HFFc6 (cell line): ENCODE results near the gene GPR160. TPM values are rescaled to one million over a fixed set of nuclear protein-coding genes. Genes with fewer than 3 reads are reported as not detected.

Experiments used
- DNase-seq: peaks from one replicate; pipeline ENCODE4 v3.0.0-alpha.2; 2018
- H3K27ac Mint-ChIP-seq: 2 replicates; pipeline ENCODE4 v1.8.0; 2020; ENCODE audit warnings: mild to moderate bottlenecking, mixed read lengths
- H3K27me3 Mint-ChIP-seq: 2 replicates; pipeline ENCODE4 v1.8.0; 2021; ENCODE audit warnings: mild to moderate bottlenecking, moderate library complexity, mixed read lengths; ENCODE audit not compliant: insufficient read depth
- H3K36me3 Mint-ChIP-seq: 2 replicates; pipeline ENCODE4 v1.8.0; 2021; ENCODE audit warnings: low read depth, mixed read lengths
- H3K4me1 Mint-ChIP-seq: 2 replicates; pipeline ENCODE4 v1.8.0; 2020; ENCODE audit warnings: low read depth, mixed read lengths
- H3K4me3 Mint-ChIP-seq: 2 replicates; pipeline ENCODE4 v1.8.0; 2020; ENCODE audit warnings: mild to moderate bottlenecking, moderate library complexity, mixed read lengths
- H3K9me3 Mint-ChIP-seq: 2 replicates; pipeline ENCODE4 v1.8.0; 2020; ENCODE audit warnings: mild to moderate bottlenecking, mixed read lengths
- total RNA-seq, 6 experiments: library from RNA; stranded (reverse); fragmentation: NEBNext Ultra II Directional; extraction: Animal tissue kit (Norgen Biotek cat#: 25700); gene quantifications; 2 replicates in 1 of 6; 3 replicates in 5 of 6; pipeline ENCODE4 v1.2.3, GENCODE V29; 2021
- TF ChIP-seq, protein P1 (sequence below): fragments of 200-600 bp; sonication (generic); IDR thresholded peaks from 2 replicates; pipeline ENCODE4 v1.5.0; 2021; ENCODE audit warnings: antibody characterized with exemption, mild to moderate bottlenecking

GPR160 gene
- total RNA-seq, 6 experiments from 2014 or later, result 0.10 to 0.23 (median 0.19) TPM; not detected in 3

DNA sequence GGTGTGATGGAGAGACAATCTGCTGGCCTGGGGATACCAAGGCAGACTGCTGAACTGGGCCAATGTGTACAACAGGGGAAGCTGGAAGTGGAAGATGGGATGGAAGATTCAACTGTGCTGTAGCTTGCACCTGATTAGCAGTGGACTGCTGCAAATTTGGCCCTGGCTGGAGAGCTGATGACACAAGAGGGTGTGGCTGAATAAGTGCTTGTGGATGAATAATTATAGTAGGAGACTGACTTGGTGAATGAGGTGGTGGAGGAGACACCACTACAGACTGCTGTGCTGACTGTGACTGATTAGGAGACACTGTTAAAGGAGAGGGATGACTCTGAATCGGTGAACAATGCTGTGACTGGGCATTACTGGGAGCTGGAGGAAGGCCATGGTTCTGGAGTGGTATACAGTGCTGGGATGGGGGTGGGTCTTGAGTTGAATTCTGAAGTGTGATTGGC, 91.2 kb downstream of the GPR160 start:
- TF ChIP-seq, protein P1, sequence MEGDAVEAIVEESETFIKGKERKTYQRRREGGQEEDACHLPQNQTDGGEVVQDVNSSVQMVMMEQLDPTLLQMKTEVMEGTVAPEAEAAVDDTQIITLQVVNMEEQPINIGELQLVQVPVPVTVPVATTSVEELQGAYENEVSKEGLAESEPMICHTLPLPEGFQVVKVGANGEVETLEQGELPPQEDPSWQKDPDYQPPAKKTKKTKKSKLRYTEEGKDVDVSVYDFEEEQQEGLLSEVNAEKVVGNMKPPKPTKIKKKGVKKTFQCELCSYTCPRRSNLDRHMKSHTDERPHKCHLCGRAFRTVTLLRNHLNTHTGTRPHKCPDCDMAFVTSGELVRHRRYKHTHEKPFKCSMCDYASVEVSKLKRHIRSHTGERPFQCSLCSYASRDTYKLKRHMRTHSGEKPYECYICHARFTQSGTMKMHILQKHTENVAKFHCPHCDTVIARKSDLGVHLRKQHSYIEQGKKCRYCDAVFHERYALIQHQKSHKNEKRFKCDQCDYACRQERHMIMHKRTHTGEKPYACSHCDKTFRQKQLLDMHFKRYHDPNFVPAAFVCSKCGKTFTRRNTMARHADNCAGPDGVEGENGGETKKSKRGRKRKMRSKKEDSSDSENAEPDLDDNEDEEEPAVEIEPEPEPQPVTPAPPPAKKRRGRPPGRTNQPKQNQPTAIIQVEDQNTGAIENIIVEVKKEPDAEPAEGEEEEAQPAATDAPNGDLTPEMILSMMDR, result no peak
- Mint-ChIP-seq H3K4me3 (peak overlapping the region; percentile 1; the same call in 1 of the 2 replicates), H3K9me3 (no peaks in the 10 kb centered on the region), H3K27me3 (no peaks in the 10 kb centered on the region), H3K36me3 (peaks cover 33% of the 10 kb centered on the region), H3K4me1 (peaks cover 17% of the 10 kb centered on the region), H3K27ac (peak overlapping the region; percentile 70)
- peak; percentile 30 for DNase-seq

DNA sequence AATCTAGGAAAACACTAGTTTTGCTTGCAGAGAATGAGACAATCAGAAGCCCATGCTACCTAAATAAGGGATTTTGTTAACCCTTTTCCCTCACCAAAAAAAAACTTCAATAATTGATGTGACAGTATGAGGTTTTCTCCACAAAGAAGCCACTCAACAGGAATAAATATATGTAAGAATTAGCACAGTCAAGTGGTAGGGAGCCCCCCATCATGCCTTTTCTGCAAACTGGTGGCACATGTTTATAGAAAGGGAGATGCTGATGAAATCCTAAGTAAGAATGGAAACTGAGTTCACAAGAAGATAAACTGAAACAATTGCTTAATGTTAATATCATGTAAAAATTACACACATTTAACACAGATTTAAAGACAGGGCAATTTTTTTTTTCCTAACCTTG, 92.7 kb downstream of the GPR160 start:
- peaks cover 17% of the 10 kb centered on the region for H3K4me1 Mint-ChIP-seq
- H3K9me3 Mint-ChIP-seq, result no peaks in the 10 kb centered on the region
- H3K36me3 Mint-ChIP-seq, result peaks cover 45% of the 10 kb centered on the region
- no peak overlapping the region for H3K27ac Mint-ChIP-seq
- H3K27me3 Mint-ChIP-seq, result no peaks in the 10 kb centered on the region
- H3K4me3 Mint-ChIP-seq, result no peak overlapping the region
- TF ChIP-seq, protein P1, result no peak
- DNase-seq, result no peak

DNA sequence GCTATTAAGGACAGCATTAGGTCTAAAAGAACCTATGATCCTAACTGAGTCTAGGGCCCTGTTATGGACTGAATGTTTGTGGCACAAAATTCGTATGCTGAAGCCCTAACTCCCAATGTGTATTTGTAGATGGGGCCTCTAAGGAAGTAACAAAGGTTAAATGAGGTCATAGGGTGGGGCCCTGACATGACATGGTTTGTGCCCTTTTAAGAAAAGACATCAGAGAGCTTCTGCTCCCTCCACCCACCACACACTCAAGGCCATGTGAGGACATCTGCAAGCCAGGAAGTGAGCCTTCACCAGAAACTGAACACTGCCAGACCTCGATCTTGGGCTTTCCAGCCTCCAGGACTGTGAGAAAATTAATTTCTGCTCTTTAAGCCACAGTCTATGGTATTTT, 94.5 kb downstream of the GPR160 start:
- H3K9me3 Mint-ChIP-seq, result no peaks in the 10 kb centered on the region
- H3K4me1 Mint-ChIP-seq, result peaks cover 17% of the 10 kb centered on the region
- H3K36me3 Mint-ChIP-seq, result peaks cover 54% of the 10 kb centered on the region
- H3K4me3 Mint-ChIP-seq, result no peak overlapping the region
- TF ChIP-seq, protein P1, result no peak
- DNase-seq, result no peak
- no peaks in the 10 kb centered on the region; the same call in 1 of the 2 replicates for H3K27me3 Mint-ChIP-seq
- H3K27ac Mint-ChIP-seq, result no peak overlapping the region

Other genes starting within 250 kb of the GPR160 start
- not detected for gene LRRIQ4, start 225.1 kb upstream of the GPR160 start, total RNA-seq
- gene LRRC34, start 225.1 kb upstream of the GPR160 start, total RNA-seq, result 1 to 10 TPM in 3 of 6 experiments, under 1 TPM in 3; 0.59 to 1.5 (median 0.94) TPM
- gene LRRC31, start 168.1 kb upstream of the GPR160 start, total RNA-seq, result not detected
- gene SAMD7, start 126.4 kb upstream of the GPR160 start, total RNA-seq, result not detected
- gene SEC62, start 71.2 kb upstream of the GPR160 start, total RNA-seq, result 100 to 1,000 TPM; 124 to 153 (median 133) TPM
- 10 to 100 TPM; 38.8 to 61.3 (median 55.7) TPM for gene PHC3, start 143.7 kb downstream of the GPR160 start, total RNA-seq
- 10 to 100 TPM; 24.9 to 32.5 (median 27.7) TPM for gene PRKCI, start 184.4 kb downstream of the GPR160 start, total RNA-seq